ENCODE data around the gene CD69. TPM values are rescaled to one million over a fixed set of nuclear protein-coding genes. Genes with fewer than 3 reads are reported as not detected.

CD69 gene
- total RNA-seq, 2 donors from 2014 or later, result 1.7 to 2.6 TPM

- Histone ChIP-seq H3K36me3 (no peaks in the 10 kb centered on the region), H3K27me3 (no peaks in the 10 kb centered on the region), H3K4me3 (no peak overlapping the region), H3K4me1 (no peaks in the 10 kb centered on the region), H3K27ac (no peak overlapping the region), H3K9me3 (no peaks in the 10 kb centered on the region)
- TF ChIP-seq CTCF (IDR thresholded peaks at IDR 0.05), result no peak
- no peak for DNase-seq (ENCODE audit: low spot score)
These were observed 6.4 kb downstream of the CD69 start for GRCh38 chr12:9754099-9754927.

GRCh38 chr12:9753498-9753897 lies 7.2 kb downstream of the CD69 start:
- no peaks in the 10 kb centered on the region for H3K9me3 ChIP-seq
- DNase-seq (ENCODE audit: low spot score), result no peak
- no peak overlapping the region for H3K27ac ChIP-seq
- no peaks in the 10 kb centered on the region for H3K27me3 ChIP-seq
- H3K4me1 ChIP-seq, result no peaks in the 10 kb centered on the region
- no peak overlapping the region for H3K4me3 ChIP-seq
- H3K36me3 ChIP-seq, result no peaks in the 10 kb centered on the region
- TF ChIP-seq CTCF (IDR thresholded peaks at IDR 0.05), result no peak

GRCh38 chr12:9753073-9753472 lies 7.6 kb downstream of the CD69 start:
- Histone ChIP-seq H3K9me3 (no peaks in the 10 kb centered on the region), H3K27ac (no peak overlapping the region), H3K4me1 (no peaks in the 10 kb centered on the region), H3K4me3 (no peak overlapping the region), H3K36me3 (no peaks in the 10 kb centered on the region), H3K27me3 (no peaks in the 10 kb centered on the region)
- DNase-seq (ENCODE audit: low spot score), result no peak
- no peak for TF ChIP-seq CTCF (IDR thresholded peaks at IDR 0.05)

GRCh38 chr12:9752145-9752933 lies 8.4 kb downstream of the CD69 start:
- H3K27me3 ChIP-seq, result no peaks in the 10 kb centered on the region
- H3K4me3 ChIP-seq, result no peak overlapping the region
- H3K9me3 ChIP-seq, result no peaks in the 10 kb centered on the region
- no peak for DNase-seq (ENCODE audit: low spot score)
- no peak for TF ChIP-seq CTCF (IDR thresholded peaks at IDR 0.05)
- no peaks in the 10 kb centered on the region for H3K36me3 ChIP-seq
- H3K4me1 ChIP-seq, result no peaks in the 10 kb centered on the region
- H3K27ac ChIP-seq, result no peak overlapping the region

GRCh38 chr12:9751204-9752144 lies 9.2 kb downstream of the CD69 start:
- H3K4me1 ChIP-seq, result no peaks in the 10 kb centered on the region
- H3K4me3 ChIP-seq, result no peak overlapping the region
- no peaks in the 10 kb centered on the region for H3K27me3 ChIP-seq
- no peak overlapping the region for H3K27ac ChIP-seq
- no peak for TF ChIP-seq CTCF (IDR thresholded peaks at IDR 0.05)
- no peaks in the 10 kb centered on the region for H3K9me3 ChIP-seq
- DNase-seq (ENCODE audit: low spot score), result no peak
- no peaks in the 10 kb centered on the region for H3K36me3 ChIP-seq

All from right atrium auricular region (tissue), 2 donors.